NB4 (cell line): ENCODE measurements around the gene TIAM2.

Experiments used
- CTCF ChIP-seq: IDR thresholded peaks from one replicate; pipeline ENCODE4 v1.5.1; 2012; ENCODE audit warnings: low read depth, low read length
- MYC ChIP-seq: IDR thresholded peaks from 2 replicates; pipeline ENCODE4 v1.6.1; 2011; ENCODE audit warnings: low read depth, low read length
- POLR2A ChIP-seq: IDR thresholded peaks from 2 replicates; pipeline ENCODE4 v1.6.1; 2011; ENCODE audit warnings: mild to moderate bottlenecking; ENCODE audit not compliant: insufficient read length; ENCODE audit errors: extremely low read depth

GRCh38 chr6:155241966-155242365, 246.9 kb downstream of the TIAM2 start:
- no peak for TF ChIP-seq CTCF
- no peak for TF ChIP-seq POLR2A
- no peak for TF ChIP-seq MYC
